ENCODE results near the gene COX6A2. TPM values are rescaled to one million over a fixed set of nuclear protein-coding genes. Genes with fewer than 3 reads are reported as not detected.

COX6A2 gene
- total and polyA plus RNA-seq, 2 donors (not counting 3 experiments of a cell fraction or from before 2014, with no cell fraction given) = not detected

GRCh38 chr16:31461921-31462804 lies 34.0 kb upstream of the COX6A2 start:
- DNase-seq (ENCODE audit: low read depth, low spot score) = no peak
- peaks cover 22% of the 10 kb centered on the region for H3K79me2 ChIP-seq (ENCODE audit: control insufficient read depth, insufficient read depth, low read length)
- intact Hi-C loops (cut with micrococcal nuclease) = no loop called here
- no peak overlapping the region for H3K9ac ChIP-seq (replicated peaks; ENCODE audit: extremely low read depth, insufficient read depth, low read length)
- POLR2A ChIA-PET = no interaction called here
- no peak overlapping the region for H2AFZ ChIP-seq (ENCODE audit: low read depth, low read length)
- no TSS peak for BruUV-seq (replicated peaks)
- H3K4me3 ChIP-seq (replicated peaks in 1 of 3; ENCODE audit: insufficient read depth in 1 of 3, low read depth in 1 of 3, low read length in 3 of 3) = no peak overlapping the region
- CTCF ChIA-PET = interaction anchor here (0.9 kb wide), 1 partner anchor 477 kb away, joined by 3 read pairs; the partner anchor contains the start of gene HSD3B7
- H3K4me1 ChIP-seq (ENCODE audit: control insufficient read depth, extremely low read depth, insufficient read depth, low read length) = peaks cover 18% of the 10 kb centered on the region
- H3K27me3 ChIP-seq (ENCODE audit: control insufficient read depth in 2 of 2, insufficient read depth in 2 of 2, low read length in 2 of 2) = no peaks in the 10 kb centered on the region
- TF ChIP-seq FOS (IDR thresholded peaks at IDR 0.05; ENCODE audit: borderline replicate concordance, insufficient read depth, low read length) = no peak
- no peak for TF ChIP-seq JUN (IDR thresholded peaks at IDR 0.05; ENCODE audit: borderline replicate concordance, insufficient read depth, insufficient read length, low read depth)
- no peak for FAIRE-seq
- no peaks in the 10 kb centered on the region for H3K9me3 ChIP-seq (replicated peaks; ENCODE audit: control insufficient read depth, insufficient read depth, low read length)
- dilution Hi-C loops (cut with MboI; ENCODE audit: extremely low pct_ligation_motif_present, low sequenced_read_pairs) = no loop called here
- H3K36me3 ChIP-seq (ENCODE audit: control insufficient read depth in 2 of 2, extremely low read depth in 1 of 2, insufficient read depth in 2 of 2, low read length in 2 of 2) = peaks cover 6 to 25% of the 10 kb centered on the region in 2 experiments
- no peak overlapping the region for H3K27ac ChIP-seq (ENCODE audit: insufficient read depth, low read depth, low read length)
- H4K20me1 ChIP-seq (replicated peaks; ENCODE audit: control insufficient read depth, extremely low read depth, insufficient read depth, low read length) = no peaks in the 10 kb centered on the region
- H3K9me1 ChIP-seq (replicated peaks; ENCODE audit: control insufficient read depth, extremely low read depth, insufficient read depth, low read length) = no peaks in the 10 kb centered on the region
- H3K4me2 ChIP-seq (ENCODE audit: insufficient read depth, low read length) = no peak overlapping the region

- Histone ChIP-seq H3K27ac (ENCODE audit: insufficient read depth, low read depth, low read length) (no peak overlapping the region), H3K79me2 (ENCODE audit: control insufficient read depth, insufficient read depth, low read length) (peaks cover 30% of the 10 kb centered on the region), H3K9ac (replicated peaks; ENCODE audit: extremely low read depth, insufficient read depth, low read length) (no peak overlapping the region), H3K4me3 (replicated peaks in 1 of 3; ENCODE audit: insufficient read depth in 1 of 3, low read depth in 1 of 3, low read length in 3 of 3) (no peak overlapping the region), H4K20me1 (replicated peaks; ENCODE audit: control insufficient read depth, extremely low read depth, insufficient read depth, low read length) (no peaks in the 10 kb centered on the region), H3K4me1 (ENCODE audit: control insufficient read depth, extremely low read depth, insufficient read depth, low read length) (peaks cover 20% of the 10 kb centered on the region), H3K4me2 (ENCODE audit: insufficient read depth, low read length) (peak overlapping the region; percentile 92), H3K9me3 (replicated peaks; ENCODE audit: control insufficient read depth, insufficient read depth, low read length) (no peaks in the 10 kb centered on the region), H2AFZ (ENCODE audit: low read depth, low read length) (no peak overlapping the region), H3K9me1 (replicated peaks; ENCODE audit: control insufficient read depth, extremely low read depth, insufficient read depth, low read length) (no peaks in the 10 kb centered on the region), H3K27me3 (ENCODE audit: control insufficient read depth in 2 of 2, insufficient read depth in 2 of 2, low read length in 2 of 2) (no peaks in the 10 kb centered on the region), H3K36me3 (ENCODE audit: control insufficient read depth in 2 of 2, extremely low read depth in 1 of 2, insufficient read depth in 2 of 2, low read length in 2 of 2) (peaks cover 6 to 23% of the 10 kb centered on the region in 2 experiments)
- intact Hi-C loops (cut with micrococcal nuclease) = no loop called here
- no peak for TF ChIP-seq MYC (IDR thresholded peaks at IDR 0.05; ENCODE audit: low read depth, low read length)
- TF ChIP-seq CTCF (IDR thresholded peaks at IDR 0.05; ENCODE audit: extremely low read depth in 1 of 2, insufficient read depth in 1 of 2, low read depth in 1 of 2, low read length in 2 of 2) = no peak
- no peak for TF ChIP-seq MAX (IDR thresholded peaks at IDR 0.05; ENCODE audit: insufficient read depth, insufficient read length)
- no peak for TF ChIP-seq GATA2 (IDR thresholded peaks at IDR 0.05; ENCODE audit: insufficient read depth, insufficient read length, low read depth, low read length)
- no peak for TF ChIP-seq POLR2AphosphoS5 (IDR thresholded peaks at IDR 0.05; ENCODE audit: insufficient read depth, low read depth, low read length)
- TF ChIP-seq FOS (IDR thresholded peaks at IDR 0.05; ENCODE audit: borderline replicate concordance, insufficient read depth, low read length) = no peak
- no peak for TF ChIP-seq EZH2 (IDR thresholded peaks at IDR 0.05; ENCODE audit: borderline replicate concordance, low read depth, low read length, severe bottlenecking)
- TF ChIP-seq POLR2A (IDR thresholded peaks at IDR 0.05; ENCODE audit: low read depth, low read length) = no peak
- TF ChIP-seq JUN (IDR thresholded peaks at IDR 0.05; ENCODE audit: borderline replicate concordance, insufficient read depth, insufficient read length, low read depth) = no peak
- ChIA-PET POLR2A (no interaction called here), CTCF (interaction anchor here (0.8 to 4.3 kb wide), 22 partner anchors 8 to 507 kb away, joined by 3 to 53 read pairs (median 5); partner anchors contain the start of genes COX6A2, FUS, RUSF1 and TGFB1I1)
- no peak for DNase-seq (ENCODE audit: low read depth, low spot score)
- dilution Hi-C loops (cut with MboI; ENCODE audit: extremely low pct_ligation_motif_present, low sequenced_read_pairs) = no loop called here
- no peak for FAIRE-seq
- BruUV-seq (replicated peaks) = no TSS peak
Observed at GRCh38 chr16:31461201-31461920, 33.2 kb upstream of the COX6A2 start.
